Neutrophil (primary cell): ENCODE data around the gene SLC10A3.

Experiments
- H3K27ac ChIP-seq: fragments of 200-600 bp; sonication (generic); 2 replicates; pipeline ENCODE4 v1.5.1; 2016; ENCODE audit warnings: mild to moderate bottlenecking, moderate library complexity
- H3K27me3 ChIP-seq: fragments of 200-600 bp; sonication (generic); 2 replicates; pipeline ENCODE4 v1.6.0; 2016; ENCODE audit warnings: mild to moderate bottlenecking
- H3K36me3 ChIP-seq: fragments of 200-600 bp; sonication (generic); 2 replicates; pipeline ENCODE4 v1.5.1; 2017
- H3K4me1 ChIP-seq, 2 experiments: fragments of 200-600 bp in 1 of 2; sonication (generic) in 1 of 2; 1 replicate in 1 of 2; 2 replicates in 1 of 2; pipeline versions ENCODE4 v1.5.1 to v1.6.1; 2013 to 2016; ENCODE audit warnings: low read depth in 1 of 2, low read length in 1 of 2, mild to moderate bottlenecking in 1 of 2, moderate library complexity in 1 of 2; ENCODE audit not compliant: control insufficient read depth in 1 of 2, insufficient read depth in 1 of 2
- H3K4me3 ChIP-seq, 2 experiments: fragments of 200-600 bp in 1 of 2; sonication (generic) in 1 of 2; 1 replicate in 1 of 2; 2 replicates in 1 of 2; pipeline ENCODE4 v1.5.1; 2013 to 2016; ENCODE audit warnings: low read depth in 1 of 2, low read length in 1 of 2, mild to moderate bottlenecking in 1 of 2, moderate library complexity in 1 of 2
- H3K9me3 ChIP-seq: fragments of 200-600 bp; sonication (generic); 2 replicates; pipeline ENCODE4 v1.5.1; 2016
- TF ChIP-seq, protein P1 (sequence below): fragments of 200-600 bp; sonication (generic); IDR thresholded peaks from 2 replicates; pipeline ENCODE4 v1.5.1; 2016; ENCODE audit warnings: antibody characterized with exemption

SLC10A3 gene

DNA sequence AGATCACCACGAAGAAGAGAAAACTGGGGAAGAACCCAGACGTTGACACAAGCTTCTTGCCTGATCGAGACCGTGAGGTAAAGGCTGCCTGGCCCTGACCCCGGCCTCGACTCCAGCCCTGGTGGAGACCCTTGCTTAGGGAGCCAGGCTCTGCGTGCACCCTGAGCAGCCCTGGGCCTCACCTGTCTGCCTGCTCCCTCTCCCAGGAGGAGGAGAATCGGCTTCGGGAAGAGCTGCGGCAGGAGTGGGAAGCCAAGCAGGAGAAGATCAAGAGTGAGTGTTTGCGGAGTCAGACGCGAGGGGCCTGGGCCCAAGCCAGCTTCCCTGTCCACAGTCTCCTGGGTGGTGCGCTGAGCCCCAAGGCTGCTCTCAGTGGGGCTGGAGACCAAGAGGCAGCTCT lies 41.9 kb downstream of the SLC10A3 start:
- peaks cover 27% of the 10 kb centered on the region for H3K36me3 ChIP-seq
- H3K4me3 ChIP-seq, result no peak overlapping the region
- H3K4me1 ChIP-seq, result peaks cover 10 to 12% of the 10 kb centered on the region in 2 experiments
- TF ChIP-seq, protein P1, sequence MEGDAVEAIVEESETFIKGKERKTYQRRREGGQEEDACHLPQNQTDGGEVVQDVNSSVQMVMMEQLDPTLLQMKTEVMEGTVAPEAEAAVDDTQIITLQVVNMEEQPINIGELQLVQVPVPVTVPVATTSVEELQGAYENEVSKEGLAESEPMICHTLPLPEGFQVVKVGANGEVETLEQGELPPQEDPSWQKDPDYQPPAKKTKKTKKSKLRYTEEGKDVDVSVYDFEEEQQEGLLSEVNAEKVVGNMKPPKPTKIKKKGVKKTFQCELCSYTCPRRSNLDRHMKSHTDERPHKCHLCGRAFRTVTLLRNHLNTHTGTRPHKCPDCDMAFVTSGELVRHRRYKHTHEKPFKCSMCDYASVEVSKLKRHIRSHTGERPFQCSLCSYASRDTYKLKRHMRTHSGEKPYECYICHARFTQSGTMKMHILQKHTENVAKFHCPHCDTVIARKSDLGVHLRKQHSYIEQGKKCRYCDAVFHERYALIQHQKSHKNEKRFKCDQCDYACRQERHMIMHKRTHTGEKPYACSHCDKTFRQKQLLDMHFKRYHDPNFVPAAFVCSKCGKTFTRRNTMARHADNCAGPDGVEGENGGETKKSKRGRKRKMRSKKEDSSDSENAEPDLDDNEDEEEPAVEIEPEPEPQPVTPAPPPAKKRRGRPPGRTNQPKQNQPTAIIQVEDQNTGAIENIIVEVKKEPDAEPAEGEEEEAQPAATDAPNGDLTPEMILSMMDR, result no peak
- H3K9me3 ChIP-seq, result no peaks in the 10 kb centered on the region
- H3K27me3 ChIP-seq, result no peaks in the 10 kb centered on the region
- H3K27ac ChIP-seq, result no peak overlapping the region

DNA sequence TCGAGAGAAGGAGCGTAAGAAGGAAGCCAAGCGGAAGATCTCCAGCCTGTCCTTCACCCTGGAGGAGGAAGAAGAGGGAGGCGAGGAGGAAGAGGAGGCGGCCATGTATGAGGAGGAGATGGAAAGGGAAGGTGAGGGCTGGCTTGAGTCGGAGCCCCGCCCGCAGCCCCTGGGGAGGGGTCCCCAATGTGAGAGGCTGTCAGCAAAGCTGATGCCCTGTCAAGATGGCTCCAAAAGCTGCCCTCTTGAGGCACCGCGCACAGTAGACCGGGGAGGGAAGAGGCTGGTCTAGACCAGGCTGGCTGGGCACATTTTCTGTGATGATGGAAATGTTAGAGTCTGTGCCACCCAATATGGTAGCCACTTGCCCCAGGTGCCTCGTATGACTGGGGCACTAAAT lies 44.0 kb downstream of the SLC10A3 start:
- Histone ChIP-seq H3K27me3 (no peaks in the 10 kb centered on the region), H3K4me1 (peaks cover 12 to 14% of the 10 kb centered on the region in 2 experiments), H3K4me3 (no peak overlapping the region), H3K9me3 (no peaks in the 10 kb centered on the region), H3K27ac (no peak overlapping the region), H3K36me3 (peaks cover 44% of the 10 kb centered on the region)
- TF ChIP-seq, protein P1, result no peak

DNA sequence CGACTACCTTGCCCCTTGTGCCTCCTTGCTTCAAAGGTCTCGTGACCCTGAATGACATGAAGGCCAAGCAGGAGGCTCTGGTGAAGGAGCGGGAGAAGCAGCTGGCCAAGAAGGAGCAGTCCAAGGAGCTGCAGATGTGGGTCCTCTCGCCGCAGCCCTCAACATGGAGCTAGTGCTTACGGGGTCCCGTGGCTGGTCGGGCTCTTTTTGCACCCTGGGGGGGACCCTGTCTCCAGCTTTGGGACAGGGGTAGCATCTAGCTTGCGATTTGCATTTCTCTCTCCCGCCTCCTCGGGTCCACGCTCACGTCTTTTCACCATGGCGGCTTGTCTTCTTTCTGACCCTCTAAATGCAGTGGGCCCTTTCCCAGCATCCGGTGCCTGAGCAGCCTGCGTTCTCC lies 44.7 kb downstream of the SLC10A3 start:
- Histone ChIP-seq H3K27ac (no peak overlapping the region), H3K9me3 (no peaks in the 10 kb centered on the region), H3K4me3 (no peak overlapping the region), H3K4me1 (peaks cover 12 to 14% of the 10 kb centered on the region in 2 experiments), H3K27me3 (no peaks in the 10 kb centered on the region), H3K36me3 (peaks cover 50% of the 10 kb centered on the region)
- TF ChIP-seq, protein P1, result no peak

DNA sequence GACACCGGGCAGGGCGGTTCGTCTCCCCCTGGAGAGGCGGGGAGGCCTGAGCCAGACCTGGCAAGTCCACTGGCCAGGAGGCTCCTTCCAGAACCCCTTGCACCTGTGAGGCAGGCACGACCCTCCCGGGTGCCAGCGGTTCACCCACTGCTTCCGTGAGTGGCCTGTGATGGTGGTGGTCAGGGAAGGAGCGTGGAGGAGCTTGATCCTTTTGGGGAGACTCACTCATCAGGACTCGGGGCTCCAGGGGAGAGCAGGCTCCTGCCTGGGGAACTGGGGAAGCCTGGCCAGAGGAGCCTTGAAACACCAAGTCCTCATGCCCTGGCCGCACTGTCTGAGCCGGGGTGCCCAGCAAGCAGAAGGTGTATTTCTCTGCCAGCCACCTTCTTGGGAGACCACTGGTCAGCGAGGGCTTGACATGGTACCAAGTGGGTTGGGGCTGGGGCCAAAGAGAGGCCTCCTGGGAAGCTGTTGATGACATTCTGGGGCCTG lies 45.6 kb downstream of the SLC10A3 start:
- H3K36me3 ChIP-seq, result peaks cover 50% of the 10 kb centered on the region
- TF ChIP-seq, protein P1, result no peak
- H3K4me3 ChIP-seq, result peak overlapping the region; percentile 55 to 62
- no peaks in the 10 kb centered on the region for H3K9me3 ChIP-seq
- no peaks in the 10 kb centered on the region for H3K27me3 ChIP-seq
- H3K4me1 ChIP-seq, result peaks cover 12 to 14% of the 10 kb centered on the region in 2 experiments
- H3K27ac ChIP-seq, result peak overlapping the region; percentile 83

DNA sequence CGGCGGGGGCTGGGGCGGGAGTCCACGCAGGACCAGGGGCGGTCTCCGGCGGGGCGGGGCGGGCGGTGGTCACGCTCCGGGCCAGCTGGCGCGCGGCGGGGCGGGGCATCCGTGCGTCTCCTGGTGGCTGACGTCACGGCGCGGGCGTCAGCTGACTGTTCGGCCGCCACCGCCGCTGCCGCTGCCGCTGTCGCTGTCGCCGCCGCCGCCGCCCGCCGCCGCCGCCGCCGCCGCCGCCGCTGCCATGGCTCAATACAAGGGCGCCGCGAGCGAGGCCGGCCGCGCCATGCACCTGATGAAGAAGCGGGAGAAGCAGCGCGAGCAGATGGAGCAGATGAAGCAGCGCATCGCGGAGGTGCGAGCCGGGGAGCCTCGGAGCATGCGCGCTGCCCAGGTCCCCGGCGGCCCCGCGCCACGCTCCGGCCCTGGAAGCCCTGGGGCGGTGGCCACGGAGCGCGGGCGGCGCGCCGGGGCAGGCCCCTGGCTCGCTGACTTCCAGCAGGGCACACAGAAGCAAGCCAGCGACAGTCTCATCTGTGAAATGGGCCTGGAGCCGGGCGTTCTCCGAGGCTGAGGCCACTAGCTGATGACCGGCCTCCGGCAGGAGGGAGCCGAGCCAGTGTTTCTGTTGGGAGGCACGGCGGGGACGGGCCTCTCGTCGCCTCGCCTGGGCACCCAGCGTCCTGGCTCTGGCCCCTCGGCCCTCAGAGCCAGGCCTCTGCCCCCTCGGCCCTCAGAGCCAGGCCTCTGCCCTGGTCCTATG lies 46.3 kb downstream of the SLC10A3 start, which contains the start of gene FAM50A:
TSS of gene FAM50A (plus strand) at position 150 of the 763 bp plus-strand sequence. CDS start at position 245, 95 bp downstream.
- peaks cover 12 to 14% of the 10 kb centered on the region in 2 experiments for H3K4me1 ChIP-seq
- no peaks in the 10 kb centered on the region for H3K9me3 ChIP-seq

More for the DNA sequence above, 46.3 kb downstream of the SLC10A3 start, which contains the start of gene FAM50A:
- Histone ChIP-seq H3K27ac (peak within 1 kb of the TSS; percentile 83), H3K4me3 (peak within 1 kb of the TSS; percentile 55 to 62), H3K36me3 (peaks cover 46% of the 10 kb centered on the region), H3K27me3 (no peaks in the 10 kb centered on the region)
- TF ChIP-seq, protein P1, result peak; percentile 30
